HL-60/S4 treated with phorbol 12-myristate 13-acetate at 8.2 ng/mL for 4 days and 3 days (cell line): Measurements from ENCODE around the gene EVA1C.
"Not testable (repeated sequence)": the region's sequence is repeated elsewhere in the genome, so short reads cannot be mapped to it uniquely, and the experiment has no call there.

ENCODE experiments used
- in situ Hi-C: fragments of 300-500 bp; cut with MboI; formaldehyde crosslinking; loops from 2 replicates; pipeline ENCODE4 v1.15.0; 2022; ENCODE audit warnings: low sequenced_read_pairs

EVA1C gene

GRCh38 chr21:32389337-32390015 is 23.0 kb upstream of the EVA1C start:
- in situ Hi-C loops: no loop called here

DNA sequence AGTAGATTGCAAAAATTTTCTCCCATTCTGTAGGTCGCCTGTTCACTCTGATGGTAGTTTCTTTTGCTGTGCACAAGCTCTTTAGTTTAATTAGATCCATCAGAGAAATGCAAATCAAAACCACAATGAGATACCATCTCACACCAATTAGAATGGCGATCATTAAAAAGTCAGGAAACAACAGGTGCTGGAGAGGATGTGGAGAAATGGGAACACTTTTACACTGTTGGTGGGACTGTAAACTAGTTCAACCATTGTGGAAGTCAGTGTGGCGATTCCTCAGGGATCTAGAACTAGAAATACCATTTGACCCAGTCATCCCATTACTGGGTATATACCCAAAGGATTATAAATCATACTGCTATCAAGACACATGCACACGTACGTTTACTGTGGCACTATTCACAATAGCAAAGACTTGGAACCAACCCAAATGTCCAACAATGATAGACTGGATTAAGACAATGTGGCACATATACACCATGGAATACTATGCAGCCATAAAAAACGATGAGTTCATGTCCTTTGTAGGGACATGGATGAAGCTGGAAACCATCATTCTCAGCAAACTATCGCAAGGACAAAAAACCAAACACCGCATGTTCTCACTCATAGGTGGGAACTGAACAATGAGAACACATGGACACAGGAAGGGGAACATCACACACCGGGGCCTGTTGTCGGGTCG is 21.8 kb upstream of the EVA1C start:
- in situ Hi-C loops: not testable (repeated sequence)

DNA sequence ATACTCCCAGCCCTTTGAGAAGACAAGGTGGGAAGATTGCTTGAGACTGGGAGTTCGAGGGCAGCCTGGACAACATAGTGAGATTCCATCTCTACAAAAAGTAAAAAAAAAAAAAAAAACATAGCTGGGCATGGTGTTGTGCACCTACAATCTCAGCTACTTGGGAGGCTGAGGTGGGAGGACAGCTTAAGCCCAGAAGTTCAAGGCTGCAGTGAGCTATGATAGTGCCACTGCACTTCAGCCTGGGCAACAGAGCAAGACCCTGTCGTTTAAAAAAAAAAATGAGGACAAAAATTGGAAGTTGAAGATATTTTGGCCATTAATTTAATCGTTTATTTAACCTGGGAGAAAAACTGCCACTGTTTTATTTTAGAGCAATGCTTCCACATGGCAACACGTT is 20.8 kb upstream of the EVA1C start:
- in situ Hi-C loops: no loop called here

GRCh38 chr21:32392299-32392879 is 20.1 kb upstream of the EVA1C start:
- in situ Hi-C loops: no loop called here

GRCh38 chr21:32392880-32393676 is 19.4 kb upstream of the EVA1C start, which contains the start of gene URB1:
Gene URB1, minus strand, starts transcription at chr21:32393012. Its CDS starts 102 bp downstream, at chr21:32392910.
- in situ Hi-C loops: no loop called here

GRCh38 chr21:32393677-32394001 is 18.9 kb upstream of the EVA1C start:
- in situ Hi-C loops: no loop called here

GRCh38 chr21:32403201-32403777 is 9.2 kb upstream of the EVA1C start:
- in situ Hi-C loops: loop anchor here (25.0 kb wide), 1 partner anchor 184 kb away; the partner anchor contains the start of gene TCP10L

DNA sequence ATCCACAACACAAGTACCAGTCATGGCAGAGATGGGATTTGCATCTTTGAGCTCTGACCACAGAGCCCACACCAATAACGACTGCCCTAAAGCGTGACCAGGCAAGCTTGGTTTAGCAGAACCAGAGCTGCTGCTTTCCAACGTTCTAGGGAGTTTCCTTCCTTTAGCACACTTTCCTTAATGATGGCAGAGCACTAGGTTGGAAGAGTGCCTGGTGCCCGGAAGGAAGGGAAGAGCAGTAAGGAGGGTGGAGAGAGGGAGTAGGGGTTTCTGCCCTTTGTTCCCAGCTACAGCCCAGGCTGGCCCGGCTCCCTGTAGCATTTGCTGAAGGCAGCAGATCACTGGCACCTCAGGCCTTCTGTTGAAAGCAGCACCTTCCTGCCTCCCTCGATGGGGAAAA is 6.1 kb upstream of the EVA1C start:
- in situ Hi-C loops: loop anchor here (25.0 kb wide), 1 partner anchor 181 kb away; the partner anchor contains the start of gene TCP10L

- in situ Hi-C loops: loop anchor here (25.0 kb wide), 1 partner anchor 177 kb away; the partner anchor contains the start of gene TCP10L
These were observed 2.2 kb upstream of the EVA1C start for GRCh38 chr21:32410291-32410690.

GRCh38 chr21:32410916-32411315 is 1.6 kb upstream of the EVA1C start:
- in situ Hi-C loops: loop anchor here (25.0 kb wide), 1 partner anchor 176 kb away; the partner anchor contains the start of gene TCP10L

- in situ Hi-C loops: loop anchor here (25.0 kb wide), 1 partner anchor 176 kb away; the partner anchor contains the start of gene TCP10L
These were observed 950 bp upstream of the EVA1C start for GRCh38 chr21:32411350-32412161.

- in situ Hi-C loops: loop anchor here (25.0 kb wide), 1 partner anchor 174 kb away; the partner anchor contains the start of gene TCP10L
These were observed 554 bp downstream of the EVA1C start for GRCh38 chr21:32413015-32413504.

DNA sequence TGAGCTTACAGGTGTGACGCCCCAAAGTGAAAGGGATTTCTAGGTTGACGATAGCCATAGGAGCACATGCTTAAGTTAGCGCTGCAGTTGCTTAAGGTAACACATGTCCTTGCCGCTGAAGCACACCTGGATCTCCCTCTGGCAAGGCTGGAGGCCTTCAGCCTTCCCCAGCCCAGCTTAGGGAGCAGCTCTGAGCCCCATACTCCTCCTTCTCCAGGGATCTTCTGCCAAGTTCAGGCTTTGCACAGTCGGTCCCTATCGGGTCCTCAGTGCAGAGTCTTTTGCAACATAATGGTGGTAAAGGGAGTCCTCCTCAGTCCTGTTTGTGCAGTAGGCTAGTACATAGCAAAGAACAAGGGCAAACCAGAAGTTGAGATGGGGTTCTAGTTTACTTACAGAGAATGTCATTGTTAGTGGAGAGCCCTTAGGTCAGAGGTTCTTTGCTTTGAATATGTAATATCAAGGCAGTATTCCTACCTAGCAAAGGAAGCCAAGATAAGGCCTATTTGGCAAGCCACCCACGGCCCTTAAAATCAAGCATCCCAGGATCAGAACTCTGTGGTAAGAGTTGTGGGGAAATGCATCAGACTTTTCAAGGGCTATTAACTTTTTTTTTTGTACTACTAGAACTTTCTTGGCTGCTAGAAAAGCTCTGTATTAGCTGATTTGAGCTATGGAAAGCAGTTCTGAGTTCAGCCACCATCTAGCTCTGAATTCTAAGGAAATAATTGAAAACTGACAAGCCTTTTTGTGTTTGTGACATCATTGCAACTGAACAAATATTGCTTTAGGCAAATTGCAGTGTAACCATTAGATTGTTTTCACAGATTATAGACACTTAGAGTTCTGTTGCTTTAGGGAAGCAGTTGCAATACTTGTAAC is 1.4 kb downstream of the EVA1C start:
- in situ Hi-C loops: loop anchor here (25.0 kb wide), 1 partner anchor 173 kb away; the partner anchor contains the start of gene TCP10L

DNA sequence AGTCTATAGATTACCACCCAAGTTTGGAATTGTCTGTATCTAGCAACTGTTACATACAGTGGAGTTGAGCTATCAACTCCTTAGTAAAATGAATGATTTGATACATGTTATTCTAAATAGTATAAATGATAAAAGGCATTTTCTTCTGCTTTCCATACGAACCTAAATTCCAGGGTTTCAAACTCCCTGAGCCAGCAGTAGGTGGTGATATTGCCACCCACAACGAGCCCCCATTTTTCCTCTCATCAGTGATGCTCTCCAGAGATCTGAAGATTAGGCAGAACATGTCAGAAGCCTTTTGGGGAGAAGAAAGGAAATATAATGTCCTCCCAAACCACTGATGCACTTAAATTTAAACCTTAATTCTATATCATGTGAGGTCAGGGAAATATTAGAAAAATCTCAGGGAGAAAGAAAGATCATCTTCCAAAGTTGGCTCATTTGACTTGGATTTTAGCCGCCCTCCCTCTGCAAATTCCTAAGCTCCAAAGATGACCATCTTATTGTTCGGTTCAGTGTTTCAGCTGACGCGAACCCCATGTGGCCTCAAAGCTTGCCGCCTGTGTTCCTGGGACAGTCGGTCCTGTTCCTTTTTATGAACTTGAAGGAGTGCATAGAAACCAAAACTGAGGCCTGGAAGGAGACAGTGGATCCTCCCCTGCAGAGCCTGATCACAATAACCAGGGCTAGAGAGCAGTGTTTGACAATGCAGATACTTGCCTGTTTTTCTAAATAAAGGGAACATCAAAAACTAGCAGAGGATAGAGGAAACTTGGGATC is 2.3 kb downstream of the EVA1C start:
- in situ Hi-C loops: loop anchor here (25.0 kb wide), 1 partner anchor 173 kb away; the partner anchor contains the start of gene TCP10L

- in situ Hi-C loops: loop anchor here (25.0 kb wide), 1 partner anchor 172 kb away; the partner anchor contains the start of gene TCP10L
These were observed 3.2 kb downstream of the EVA1C start for GRCh38 chr21:32415451-32416398.

GRCh38 chr21:32418146-32418545 is 5.6 kb downstream of the EVA1C start:
- in situ Hi-C loops: loop anchor here (25.0 kb wide), 1 partner anchor 169 kb away; the partner anchor contains the start of gene TCP10L
